ENCODE data around the gene BSND. TPM values are rescaled to one million over a fixed set of nuclear protein-coding genes. Genes with fewer than 3 reads are reported as not detected.

BSND gene
- total and polyA plus RNA-seq, 2 experiments from 2014 or later, result not detected

GRCh38 chr1:54975356-54976108, 23.2 kb upstream of the BSND start:
- H3K4me1 ChIP-seq (ENCODE audit: low read depth), result no peaks in the 10 kb centered on the region
- no peak overlapping the region for H3K27ac ChIP-seq
- H3K36me3 ChIP-seq, result no peaks in the 10 kb centered on the region
- H3K9me3 ChIP-seq (ENCODE audit: low read depth), result no peaks in the 10 kb centered on the region
- TF ChIP-seq CTCF (IDR thresholded peaks at IDR 0.05; ENCODE audit: low read depth, low read length), result no peak
- DNase-seq (ENCODE audit: low read depth in 1 of 2, low spot score in 1 of 2), result no peak
- no peak overlapping the region for H3K4me3 ChIP-seq
- peaks cover 28% of the 10 kb centered on the region for H3K27me3 ChIP-seq

DNA sequence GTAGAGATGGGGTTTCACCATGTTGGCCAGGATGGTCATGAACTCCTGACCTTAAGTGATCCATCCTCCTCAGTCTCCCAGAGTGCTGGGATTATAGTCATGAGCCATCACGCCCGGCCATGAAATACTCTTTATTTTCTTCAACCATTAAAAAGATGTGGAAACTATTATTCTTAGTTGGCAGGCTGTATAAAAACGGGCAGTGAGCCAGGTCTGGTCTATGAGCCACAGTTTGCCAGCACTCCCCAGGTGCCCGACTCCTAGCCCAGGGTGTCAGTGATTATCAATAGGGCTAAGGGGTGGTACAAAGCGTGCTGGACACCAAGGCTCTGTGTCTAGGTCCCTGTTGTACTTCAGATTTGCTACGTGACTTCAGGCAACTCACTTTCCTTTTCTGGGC, 22.0 kb upstream of the BSND start:
- Histone ChIP-seq H3K27me3 (peaks cover 40% of the 10 kb centered on the region), H3K36me3 (no peaks in the 10 kb centered on the region), H3K27ac (no peak overlapping the region), H3K4me1 (ENCODE audit: low read depth) (no peaks in the 10 kb centered on the region), H3K4me3 (no peak overlapping the region), H3K9me3 (ENCODE audit: low read depth) (no peaks in the 10 kb centered on the region)
- DNase-seq (ENCODE audit: low read depth in 1 of 2, low spot score in 1 of 2), result no peak
- TF ChIP-seq CTCF (IDR thresholded peaks at IDR 0.05; ENCODE audit: low read depth, low read length), result no peak

DNA sequence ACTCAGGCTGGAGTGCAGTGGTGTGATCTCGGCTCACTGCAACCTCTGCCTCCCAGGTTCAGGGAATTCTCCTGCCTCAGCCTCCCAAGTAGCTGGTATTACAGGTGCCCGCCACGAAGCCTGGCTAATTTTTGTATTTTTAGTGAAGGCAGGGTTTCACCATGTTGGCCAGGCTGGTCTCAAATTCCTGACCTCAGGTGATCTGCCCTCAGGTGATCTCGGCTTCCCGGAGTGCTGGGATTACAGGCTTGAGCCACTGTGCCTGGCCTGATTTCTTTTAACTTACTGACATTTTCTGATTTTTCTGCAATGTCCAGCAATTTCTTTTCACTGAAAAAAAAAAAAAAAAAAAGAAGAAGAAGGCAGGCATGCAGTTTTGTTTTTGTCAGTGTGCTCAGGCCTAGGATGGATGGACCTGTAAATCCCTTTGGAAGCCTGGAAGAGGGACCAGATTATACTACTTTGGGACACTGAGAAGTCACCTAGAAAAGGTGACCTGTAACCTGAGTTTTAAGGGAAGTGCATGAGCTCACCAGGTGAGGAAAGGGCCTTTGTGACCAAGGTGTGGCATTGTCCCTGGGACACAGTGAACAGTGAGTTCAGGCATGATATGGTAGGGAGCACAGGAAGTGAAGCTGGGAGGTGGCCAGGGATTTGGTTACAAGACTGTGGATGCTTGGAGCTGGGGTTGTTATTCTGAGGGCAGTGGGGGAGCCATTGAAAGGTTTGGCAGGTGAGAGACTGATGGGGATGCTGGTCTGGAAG, 21.0 kb upstream of the BSND start:
- H3K27me3 ChIP-seq, result peaks cover 49% of the 10 kb centered on the region
- DNase-seq (ENCODE audit: low read depth in 1 of 2, low spot score in 1 of 2), result no peak
- no peak overlapping the region for H3K27ac ChIP-seq
- no peak for TF ChIP-seq CTCF (IDR thresholded peaks at IDR 0.05; ENCODE audit: low read depth, low read length)
- H3K36me3 ChIP-seq, result no peaks in the 10 kb centered on the region
- H3K4me1 ChIP-seq (ENCODE audit: low read depth), result no peaks in the 10 kb centered on the region
- H3K9me3 ChIP-seq (ENCODE audit: low read depth), result no peaks in the 10 kb centered on the region
- no peak overlapping the region for H3K4me3 ChIP-seq

- H3K4me1 ChIP-seq (ENCODE audit: low read depth), result no peaks in the 10 kb centered on the region
- H3K27me3 ChIP-seq, result peaks cover 57% of the 10 kb centered on the region
Observed at GRCh38 chr1:54978528-54979326, 20.0 kb upstream of the BSND start.

More at GRCh38 chr1:54978528-54979326, 20.0 kb upstream of the BSND start:
- Histone ChIP-seq H3K27ac (no peak overlapping the region), H3K36me3 (no peaks in the 10 kb centered on the region), H3K4me3 (no peak overlapping the region), H3K9me3 (ENCODE audit: low read depth) (no peaks in the 10 kb centered on the region)
- no peak for DNase-seq (ENCODE audit: low read depth in 1 of 2, low spot score in 1 of 2)
- no peak for TF ChIP-seq CTCF (IDR thresholded peaks at IDR 0.05; ENCODE audit: low read depth, low read length)
